Thyroid gland (tissue), 4 donors: ENCODE results near the gene SCN1A. TPM values are rescaled to one million over a fixed set of nuclear protein-coding genes. Genes with fewer than 3 reads are reported as not detected.

Source experiments
- DNase-seq, 2 donors: peaks; one replicate each; pipeline ENCODE4 v3.0.0-alpha.2; 2019
- H3K27ac ChIP-seq, 3 donors: fragments of 200-600 bp; sonication (generic); 1 replicate in 2 of 3; 2 replicates in 1 of 3; pipeline ENCODE4 v1.5.1; 2016 to 2019; ENCODE audit warnings: mild to moderate bottlenecking in 1 of 3, moderate library complexity in 1 of 3
- H3K27me3 ChIP-seq: fragments of 200-600 bp; sonication (generic); one replicate; pipeline ENCODE4 v1.5.1; 2019
- H3K36me3 ChIP-seq, 2 donors: fragments of 200-600 bp; sonication (generic); one replicate each; pipeline ENCODE4 v1.5.1; 2016 to 2019
- H3K4me1 ChIP-seq, 2 donors: fragments of 200-600 bp; sonication (generic); one replicate each; pipeline ENCODE4 v1.5.1; 2017 to 2019
- H3K4me3 ChIP-seq, 3 donors: fragments of 200-600 bp; sonication (generic); replicated peaks in 1 of 3; 1 replicate in 2 of 3; 2 replicates in 1 of 3; pipeline ENCODE4 v1.5.1; 2016; ENCODE audit warnings: mild to moderate bottlenecking in 1 of 3
- H3K9me3 ChIP-seq: fragments of 200-600 bp; sonication (generic); one replicate; pipeline ENCODE4 v1.5.1; 2017
- POLR2A ChIP-seq, 2 donors: fragments of 450-650 bp; IDR thresholded peaks; one replicate each; pipeline ENCODE4 v1.6.1; 2017; ENCODE audit warnings: antibody characterized with exemption in 2 of 2, mild to moderate bottlenecking in 2 of 2, moderate library complexity in 1 of 2
- WGBS, 2 donors: methylation state at CpG; one replicate each; pipeline ENCODE4 v1.1.5; 2017; 5-methylcytosine and 5-hydroxymethylcytosine counted together
- intact Hi-C: fragments of 100-400 bp; cut with DNase I; formaldehyde crosslinking; loops from one replicate; pipeline ENCODE4 v1.15.1; 2023
- total RNA-seq, 4 donors: library from RNA; depleted of rRNA; stranded (reverse); fragments of >200 nt; gene quantifications; one replicate each; pipeline ENCODE4 v1.2.3, GENCODE V29; 2016
- TF ChIP-seq, protein P1 (sequence below), 6 experiments: fragments of 200-600 bp in 3 of 6; fragments of 450-650 bp in 3 of 6; sonication (generic) in 3 of 6; IDR thresholded peaks; one replicate each; pipeline ENCODE4 v1.5.1; 2016 to 2019; ENCODE audit warnings: antibody characterized with exemption in 6 of 6, mild to moderate bottlenecking in 2 of 6, inconsistent platforms in 1 of 6, moderate library complexity in 1 of 6

The SCN1A gene
- total RNA-seq, 4 donors from 2014 or later = not detected

DNA sequence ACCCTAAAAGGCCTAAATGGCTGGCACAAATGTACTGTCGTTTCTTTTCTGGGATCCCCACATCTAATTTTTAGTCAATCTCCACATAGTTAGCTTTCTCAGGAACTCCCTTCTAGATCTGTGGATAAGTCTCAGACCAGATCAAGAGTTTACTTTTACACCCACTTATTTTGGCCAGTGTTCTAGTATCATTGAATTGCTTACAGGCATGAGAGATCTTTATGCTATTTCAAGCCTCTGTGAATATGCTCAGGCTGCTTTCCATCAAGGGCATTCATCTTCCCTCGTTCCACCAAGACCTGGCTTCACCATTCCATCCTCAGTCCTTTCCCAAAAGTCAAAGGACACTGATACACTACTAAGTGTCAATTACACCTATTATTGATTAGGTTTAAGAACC is 27.8 kb upstream of the SCN1A start:
- Histone ChIP-seq H3K27ac (no peak overlapping the region), H3K9me3 (no peaks in the 10 kb centered on the region), H3K4me3 (no peak overlapping the region), H3K4me1 (no peaks in the 10 kb centered on the region), H3K36me3 (no peaks in the 10 kb centered on the region), H3K27me3 (no peaks in the 10 kb centered on the region)
- intact Hi-C loops = no loop called here
- 53 to 55% methylated on average over 2 of the region's 2 CpGs for WGBS, 2 donors
- no peak for DNase-seq
- TF ChIP-seq, protein P1, sequence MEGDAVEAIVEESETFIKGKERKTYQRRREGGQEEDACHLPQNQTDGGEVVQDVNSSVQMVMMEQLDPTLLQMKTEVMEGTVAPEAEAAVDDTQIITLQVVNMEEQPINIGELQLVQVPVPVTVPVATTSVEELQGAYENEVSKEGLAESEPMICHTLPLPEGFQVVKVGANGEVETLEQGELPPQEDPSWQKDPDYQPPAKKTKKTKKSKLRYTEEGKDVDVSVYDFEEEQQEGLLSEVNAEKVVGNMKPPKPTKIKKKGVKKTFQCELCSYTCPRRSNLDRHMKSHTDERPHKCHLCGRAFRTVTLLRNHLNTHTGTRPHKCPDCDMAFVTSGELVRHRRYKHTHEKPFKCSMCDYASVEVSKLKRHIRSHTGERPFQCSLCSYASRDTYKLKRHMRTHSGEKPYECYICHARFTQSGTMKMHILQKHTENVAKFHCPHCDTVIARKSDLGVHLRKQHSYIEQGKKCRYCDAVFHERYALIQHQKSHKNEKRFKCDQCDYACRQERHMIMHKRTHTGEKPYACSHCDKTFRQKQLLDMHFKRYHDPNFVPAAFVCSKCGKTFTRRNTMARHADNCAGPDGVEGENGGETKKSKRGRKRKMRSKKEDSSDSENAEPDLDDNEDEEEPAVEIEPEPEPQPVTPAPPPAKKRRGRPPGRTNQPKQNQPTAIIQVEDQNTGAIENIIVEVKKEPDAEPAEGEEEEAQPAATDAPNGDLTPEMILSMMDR (IDR thresholded peaks at IDR 0.05) = no peak
- TF ChIP-seq POLR2A (IDR thresholded peaks at IDR 0.05) = no peak

DNA sequence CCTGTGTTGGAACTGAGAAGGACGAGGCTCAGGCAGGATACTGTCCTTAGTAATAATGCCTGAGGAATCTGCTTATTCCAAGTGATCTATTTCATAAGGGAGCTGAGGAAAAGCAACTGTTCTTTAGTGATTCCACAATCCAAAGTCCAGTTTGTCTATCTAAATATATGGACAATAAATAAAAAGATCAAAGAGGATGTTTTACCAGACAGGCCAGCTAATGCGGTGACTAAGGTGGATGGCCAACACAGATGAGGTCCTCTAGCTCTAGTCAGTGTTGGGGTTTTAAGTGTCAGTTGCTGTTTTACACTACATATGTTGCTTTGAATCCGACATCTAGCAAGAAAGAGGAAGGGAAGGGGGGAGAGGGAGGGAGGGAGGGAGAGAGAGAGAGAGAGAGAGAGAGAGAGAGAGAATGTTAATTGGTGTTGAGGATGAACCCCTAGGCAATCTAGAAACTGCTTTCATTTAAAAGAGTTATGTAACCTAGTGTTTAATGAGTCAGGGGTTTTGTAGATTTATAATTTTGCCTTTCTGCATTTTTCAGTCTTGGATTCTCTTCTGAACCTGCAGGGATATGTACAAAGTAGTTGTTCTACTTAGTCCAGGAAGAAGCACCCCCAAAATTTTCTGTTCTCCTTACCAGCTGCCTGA is 27.0 kb upstream of the SCN1A start:
- Histone ChIP-seq H3K27ac (no peak overlapping the region), H3K27me3 (no peaks in the 10 kb centered on the region), H3K4me1 (no peaks in the 10 kb centered on the region), H3K4me3 (no peak overlapping the region), H3K9me3 (no peaks in the 10 kb centered on the region), H3K36me3 (no peaks in the 10 kb centered on the region)
- TF ChIP-seq, protein P1 (IDR thresholded peaks at IDR 0.05) = no peak
- intact Hi-C loops = no loop called here
- DNase-seq = no peak
- WGBS, 2 donors = 60 to 85% methylated on average over 3 of the region's 3 CpGs

DNA sequence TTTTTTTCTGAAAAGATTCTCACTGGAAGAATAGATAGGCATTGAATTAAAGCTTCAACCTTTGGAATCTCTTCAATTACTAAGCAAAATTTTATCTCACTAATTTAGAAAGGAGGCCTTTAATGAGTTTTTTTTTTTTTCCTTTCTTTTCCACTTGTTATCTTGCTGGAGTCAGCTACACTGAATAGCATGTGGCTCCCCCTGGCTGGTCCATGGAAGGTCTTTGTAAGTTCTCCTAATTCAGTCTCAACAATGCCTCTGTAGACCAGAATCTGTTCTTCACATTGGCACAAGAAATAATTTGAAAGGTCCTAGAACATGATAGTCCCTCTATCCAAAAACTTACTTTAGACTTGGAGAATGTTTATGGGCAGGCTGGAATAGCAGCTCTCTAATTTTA is 24.2 kb upstream of the SCN1A start:
- no peaks in the 10 kb centered on the region for H3K36me3 ChIP-seq
- H3K27ac ChIP-seq = no peak overlapping the region
- intact Hi-C loops = no loop called here
- DNase-seq = no peak
- no peaks in the 10 kb centered on the region for H3K27me3 ChIP-seq
- no peaks in the 10 kb centered on the region for H3K9me3 ChIP-seq
- H3K4me1 ChIP-seq = no peaks in the 10 kb centered on the region
- TF ChIP-seq, protein P1 (IDR thresholded peaks at IDR 0.05) = no peak
- TF ChIP-seq POLR2A (IDR thresholded peaks at IDR 0.05) = no peak
- no peak overlapping the region for H3K4me3 ChIP-seq

DNA sequence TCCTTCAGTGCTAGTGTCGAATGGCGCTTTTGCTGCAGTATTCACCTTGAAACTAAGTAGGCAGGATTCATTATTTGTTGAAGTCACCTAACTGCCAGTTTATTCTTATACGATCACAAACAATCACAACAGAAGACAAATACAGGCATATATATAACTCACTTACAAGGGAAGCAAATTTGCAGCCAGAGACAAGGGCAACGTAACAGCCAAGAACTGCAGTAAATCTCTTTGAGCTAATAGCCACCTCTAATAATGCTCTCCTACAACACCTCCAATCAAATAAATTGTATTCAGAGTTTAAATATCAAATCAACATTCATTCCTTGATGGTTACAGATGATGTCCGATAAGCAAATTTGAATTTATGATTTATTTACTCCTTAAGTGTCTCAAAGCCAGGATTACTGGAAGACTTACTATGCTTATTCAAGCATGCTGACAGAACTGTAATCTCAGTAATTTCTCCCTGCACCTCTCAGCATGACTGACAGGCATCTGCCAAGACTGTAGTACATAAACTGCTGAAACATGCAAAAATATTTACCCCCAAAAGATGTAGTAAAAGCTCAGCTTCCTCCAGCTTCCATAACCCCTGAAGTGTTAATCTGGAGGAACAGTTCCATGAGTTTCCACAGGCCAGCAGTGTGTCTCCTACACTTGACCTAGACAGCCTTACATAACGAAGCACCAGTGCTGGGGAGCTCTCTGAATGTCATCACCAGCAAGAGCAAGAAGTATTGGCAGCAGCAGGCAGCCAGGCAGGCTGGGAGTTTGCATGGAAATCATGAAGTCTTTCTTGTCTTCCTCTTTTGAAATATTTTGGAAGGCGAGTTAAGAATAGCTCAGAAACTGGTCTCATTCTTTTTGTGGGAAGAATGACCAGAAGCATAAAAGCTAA is 20.9 kb upstream of the SCN1A start:
- Histone ChIP-seq H3K4me3 (no peak overlapping the region), H3K4me1 (no peaks in the 10 kb centered on the region), H3K27ac (no peak overlapping the region), H3K36me3 (no peaks in the 10 kb centered on the region), H3K9me3 (no peaks in the 10 kb centered on the region), H3K27me3 (no peaks in the 10 kb centered on the region)
- 78 to 82% methylated on average over 7 of the region's 7 CpGs for WGBS, 2 donors
- no peak for TF ChIP-seq POLR2A (IDR thresholded peaks at IDR 0.05)
- TF ChIP-seq, protein P1 (IDR thresholded peaks at IDR 0.05) = no peak
- DNase-seq = no peak
- intact Hi-C loops = no loop called here

DNA sequence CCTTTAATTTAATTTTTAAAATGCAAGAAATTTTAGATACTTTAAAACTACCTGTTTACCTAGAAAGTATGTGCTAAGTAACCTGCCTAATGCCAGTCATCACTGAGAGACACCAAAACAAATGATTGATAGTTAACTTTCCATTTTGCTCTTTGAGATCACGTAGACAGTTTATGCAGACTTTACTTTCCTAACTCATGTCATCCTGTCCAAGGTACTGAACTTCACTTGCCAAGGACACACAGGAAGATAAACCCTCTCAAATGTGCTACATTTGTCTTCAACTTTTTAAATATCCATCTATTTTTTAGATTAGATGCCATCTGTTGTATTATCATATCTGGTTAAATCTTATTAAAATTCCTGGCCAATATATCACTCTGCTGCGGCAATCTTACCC is 20.1 kb upstream of the SCN1A start:
- DNase-seq = no peak
- intact Hi-C loops = no loop called here
- WGBS, 2 donors = 75% methylated on average over 2 of the region's 2 CpGs
- Histone ChIP-seq H3K36me3 (no peaks in the 10 kb centered on the region), H3K27me3 (no peaks in the 10 kb centered on the region), H3K9me3 (no peaks in the 10 kb centered on the region), H3K4me1 (no peaks in the 10 kb centered on the region), H3K4me3 (no peak overlapping the region), H3K27ac (no peak overlapping the region)
- TF ChIP-seq, protein P1 (IDR thresholded peaks at IDR 0.05) = no peak
- no peak for TF ChIP-seq POLR2A (IDR thresholded peaks at IDR 0.05)
